Lower lobe of right lung (tissue), 2 donors: ENCODE results near the gene TEAD2. TPM values are rescaled to one million over a fixed set of nuclear protein-coding genes. Genes with fewer than 3 reads are reported as not detected.

Experiments
- ATAC-seq, 2 donors: fragments of 200-7000 bp; cut with Tn5 transposase; one replicate each; pipeline ENCODE4 v1.9.1; 2020 to 2022; ENCODE audit warnings: mild to moderate bottlenecking in 2 of 2, moderate library complexity in 2 of 2
- DNase-seq: peaks from one replicate; pipeline ENCODE4 v3.0.0-alpha.2; 2020
- H3K27ac ChIP-seq: fragments of 200-600 bp; one replicate; pipeline ENCODE4 v1.8.0; 2022
- H3K27me3 ChIP-seq: fragments of 200-600 bp; one replicate; pipeline ENCODE4 v1.8.0; 2022; ENCODE audit warnings: low read depth
- H3K36me3 ChIP-seq: fragments of 200-600 bp; one replicate; pipeline ENCODE4 v1.8.0; 2022; ENCODE audit warnings: mild to moderate bottlenecking
- H3K4me1 ChIP-seq: fragments of 200-600 bp; one replicate; pipeline ENCODE4 v1.8.0; 2022
- H3K4me3 ChIP-seq: fragments of 200-600 bp; one replicate; pipeline ENCODE4 v1.8.0; 2022; ENCODE audit warnings: mild to moderate bottlenecking
- H3K9me3 ChIP-seq: fragments of 200-600 bp; one replicate; pipeline ENCODE4 v1.8.0; 2022
- CTCF ChIP-seq: fragments of 200-600 bp; IDR thresholded peaks from one replicate; pipeline ENCODE4 v1.8.0; 2022; ENCODE audit warnings: antibody characterized with exemption, mild to moderate bottlenecking
- intact Hi-C: fragments of 100-400 bp; cut with DNase I; formaldehyde crosslinking; loops from one replicate; pipeline ENCODE4 v1.11.0; 2022
- total RNA-seq: library from RNA; stranded (reverse); fragmentation: NEBNext Ultra II Directional; extraction: Animal tissue kit (Norgen Biotek cat#: 25700); gene quantifications from one replicate; pipeline ENCODE4 v1.2.1, GENCODE V29; 2021
- donor health status: DM: no; HTN: yes; CAD: no; lungs with severe emphysema.

Gene TEAD2
- total RNA-seq, 1 donor from 2014 or later: 36.2 TPM

- ATAC-seq (no peak), DNase-seq (no peak)
- Histone ChIP-seq H3K4me1 (no peaks in the 10 kb centered on the region), H3K27ac (no peak overlapping the region), H3K36me3 (no peaks in the 10 kb centered on the region), H3K27me3 (no peaks in the 10 kb centered on the region), H3K9me3 (no peaks in the 10 kb centered on the region), H3K4me3 (no peak overlapping the region)
- TF ChIP-seq CTCF: no peak
- intact Hi-C loops: loop anchor here (10.0 kb wide), 1 partner anchor 54 kb away; the partner anchor contains the start of gene SLC17A7
Observed at GRCh38 chr19:49390131-49390928, 28.1 kb upstream of the TEAD2 start.

GRCh38 chr19:49389406-49389805, 27.2 kb upstream of the TEAD2 start:
- Histone ChIP-seq H3K27ac (no peak overlapping the region), H3K36me3 (no peaks in the 10 kb centered on the region), H3K4me3 (no peak overlapping the region), H3K9me3 (no peaks in the 10 kb centered on the region), H3K27me3 (no peaks in the 10 kb centered on the region), H3K4me1 (no peaks in the 10 kb centered on the region)
- ATAC-seq: no peak
- intact Hi-C loops: no loop called here
- DNase-seq: no peak
- no peak for TF ChIP-seq CTCF

- Histone ChIP-seq H3K4me3 (peak within 1 kb of the TSS; percentile 29), H3K9me3 (peaks cover 1% of the 10 kb centered on the region), H3K36me3 (no peaks in the 10 kb centered on the region), H3K27me3 (no peaks in the 10 kb centered on the region), H3K27ac (no peak within 1 kb of the TSS), H3K4me1 (no peaks in the 10 kb centered on the region)
- DNase-seq: peak; percentile 90
- intact Hi-C loops: no loop called here
- ATAC-seq: peak; percentile 81 to 88
- no peak for TF ChIP-seq CTCF
Observed at GRCh38 chr19:49387936-49388372, 25.7 kb upstream of the TEAD2 start, which contains the start of gene KASH5. KASH5 (plus strand) TSS chr19:49388249; CDS start chr19:49390884, 2,635 bp downstream.

GRCh38 chr19:49383599-49383998, 21.4 kb upstream of the TEAD2 start:
- Histone ChIP-seq H3K27ac (no peak overlapping the region), H3K27me3 (no peaks in the 10 kb centered on the region), H3K9me3 (peaks cover 12% of the 10 kb centered on the region), H3K4me3 (no peak overlapping the region), H3K36me3 (no peaks in the 10 kb centered on the region), H3K4me1 (no peaks in the 10 kb centered on the region)
- intact Hi-C loops: no loop called here
- DNase-seq (no peak), ATAC-seq (no peak)
- no peak for TF ChIP-seq CTCF

GRCh38 chr19:49382639-49383038, 20.4 kb upstream of the TEAD2 start:
- Histone ChIP-seq H3K4me3 (no peak overlapping the region), H3K27ac (no peak overlapping the region), H3K4me1 (no peaks in the 10 kb centered on the region), H3K9me3 (peaks cover 12% of the 10 kb centered on the region), H3K27me3 (no peaks in the 10 kb centered on the region), H3K36me3 (no peaks in the 10 kb centered on the region)
- TF ChIP-seq CTCF: no peak
- intact Hi-C loops: no loop called here
- DNase-seq: no peak
- ATAC-seq: no peak
